NCI-H128 (cell line): ENCODE measurements around the gene SGSH.
"Not testable (repeated sequence)": the region's sequence is repeated elsewhere in the genome, so short reads cannot be mapped to it uniquely, and the experiment has no call there.

Source experiments
- DNase-seq: peaks from one replicate; lab custom pipeline; 2025; ENCODE audit not compliant: unreplicated experiment; lab: John Stamatoyannopoulos, UW

SGSH gene

DNA sequence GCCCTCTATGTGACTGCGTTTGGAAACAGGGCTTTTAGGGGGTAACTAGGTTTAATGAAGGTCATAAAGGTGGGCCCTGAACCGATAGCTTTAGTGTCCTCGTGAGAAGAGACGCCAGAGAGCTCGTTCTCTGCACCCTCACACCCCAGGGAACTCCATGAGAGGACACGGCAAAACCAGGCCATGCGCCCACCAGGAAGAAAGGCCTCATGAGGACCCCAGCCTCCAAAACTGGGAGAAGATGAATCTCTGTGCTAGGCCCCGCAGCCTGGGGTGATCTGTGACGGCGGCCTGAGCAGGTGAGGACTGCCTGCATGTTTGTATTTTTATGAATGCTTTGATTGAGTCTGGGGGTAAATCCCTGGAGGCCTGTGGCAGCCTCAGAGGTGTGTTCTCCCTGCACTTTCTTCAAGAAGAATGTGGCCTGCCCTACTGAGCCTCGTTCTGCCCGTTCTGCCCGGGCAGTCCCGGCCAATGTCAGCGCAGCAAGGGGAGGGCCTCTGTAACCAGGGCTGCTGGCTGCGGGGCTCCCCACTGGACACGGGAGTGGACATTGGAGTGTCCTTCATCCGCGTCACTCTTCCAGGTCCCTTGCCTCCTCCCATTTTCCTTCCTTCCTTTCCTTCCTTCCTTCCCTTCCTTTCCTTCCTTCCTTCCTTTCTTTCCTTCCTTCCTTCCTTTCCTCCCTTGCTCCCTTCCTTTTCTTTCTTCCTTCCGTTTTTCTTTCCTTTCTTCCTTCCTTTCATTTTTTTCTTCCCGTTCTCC is 33.7 kb upstream of the SGSH start:
- no peak for DNase-seq

GRCh38 chr17:80252871-80253270 is 32.7 kb upstream of the SGSH start:
- DNase-seq = peak; percentile 19

DNA sequence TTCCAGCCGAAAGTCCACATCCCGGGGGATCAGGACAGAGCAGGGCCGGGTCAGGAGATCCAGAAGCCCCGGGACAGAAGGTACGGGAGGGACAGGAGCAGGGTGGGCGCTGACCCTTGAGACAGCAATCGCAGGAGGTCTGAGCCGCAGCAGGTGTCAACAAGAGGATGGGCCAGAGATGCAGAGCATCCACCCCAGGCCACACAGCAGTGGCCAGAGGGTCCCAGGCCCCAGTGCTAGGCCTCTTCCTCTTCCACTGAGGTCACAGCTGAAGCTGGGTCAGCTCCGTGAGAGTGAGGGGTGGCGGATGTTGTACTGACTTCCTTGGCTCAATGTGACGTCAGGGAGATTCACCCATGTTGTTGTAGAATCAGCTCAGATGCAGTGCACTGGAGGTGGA is 31.8 kb upstream of the SGSH start:
- DNase-seq = no peak

- DNase-seq = no peak
These were observed 29.0 kb upstream of the SGSH start for GRCh38 chr17:80248894-80249710.

DNA sequence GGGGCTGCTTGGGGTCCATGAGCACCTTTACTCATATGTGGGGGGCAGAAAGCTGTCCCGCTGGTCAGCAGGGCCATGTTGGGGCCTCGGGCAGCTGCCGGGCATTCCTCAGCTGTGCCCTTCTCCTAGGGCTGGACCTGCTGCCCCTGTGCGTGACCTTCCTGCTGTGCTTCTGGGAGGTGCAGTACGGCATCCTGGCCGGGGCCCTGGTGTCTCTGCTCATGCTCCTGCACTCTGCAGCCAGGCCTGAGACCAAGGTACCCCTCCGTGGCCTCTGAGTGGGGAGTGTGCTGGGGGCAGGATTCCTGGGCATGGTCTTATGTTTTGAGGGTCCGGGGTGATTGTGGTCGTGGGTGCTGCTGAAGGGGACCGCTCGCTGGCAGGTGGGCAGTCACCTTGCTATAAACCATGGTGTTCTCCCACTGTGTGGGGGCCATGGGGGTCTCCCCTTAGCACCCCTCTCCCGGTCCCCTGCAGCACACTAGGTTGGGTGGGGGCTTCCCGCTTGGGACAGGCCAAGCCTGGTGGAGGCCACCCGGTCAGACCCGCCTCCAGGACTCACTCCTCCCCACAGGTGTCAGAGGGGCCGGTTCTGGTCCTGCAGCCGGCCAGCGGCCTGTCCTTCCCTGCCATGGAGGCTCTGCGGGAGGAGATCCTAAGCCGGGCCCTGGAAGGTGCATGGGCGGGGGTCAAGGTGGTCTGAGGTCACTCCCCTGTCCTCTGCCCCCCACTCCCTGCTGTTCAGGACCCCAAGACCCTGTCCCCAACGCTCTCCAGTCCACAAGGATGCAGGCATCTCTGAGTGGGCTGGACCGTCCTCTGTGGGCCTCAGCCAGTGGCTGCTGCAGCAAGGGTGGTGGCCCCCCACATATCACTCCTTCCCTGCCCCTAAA is 28.1 kb upstream of the SGSH start:
- DNase-seq = no peak

- DNase-seq = no peak
These were observed 27.4 kb upstream of the SGSH start for GRCh38 chr17:80247561-80247960.

- no peak for DNase-seq
These were observed 26.6 kb upstream of the SGSH start for GRCh38 chr17:80246726-80247125.

DNA sequence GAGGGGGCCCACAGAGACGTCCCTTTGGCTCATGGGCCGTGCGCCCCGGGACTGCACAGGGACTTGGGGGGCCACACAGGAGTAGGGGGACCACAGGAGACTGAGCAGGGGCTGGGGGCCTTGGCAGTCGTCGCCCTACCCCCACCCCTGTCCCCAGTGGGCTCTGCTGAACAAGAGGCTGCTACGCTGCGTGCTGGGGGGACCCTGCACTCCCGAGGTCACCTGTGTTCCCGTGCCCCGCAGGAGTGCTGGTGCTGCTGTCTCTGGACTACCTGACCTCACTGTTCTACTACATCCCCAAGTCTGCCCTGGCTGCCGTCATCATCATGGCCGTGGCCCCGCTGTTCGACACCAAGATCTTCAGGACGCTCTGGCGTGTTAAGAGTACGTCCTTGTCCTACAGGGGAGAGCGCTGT is 26.1 kb upstream of the SGSH start:
- DNase-seq = no peak

DNA sequence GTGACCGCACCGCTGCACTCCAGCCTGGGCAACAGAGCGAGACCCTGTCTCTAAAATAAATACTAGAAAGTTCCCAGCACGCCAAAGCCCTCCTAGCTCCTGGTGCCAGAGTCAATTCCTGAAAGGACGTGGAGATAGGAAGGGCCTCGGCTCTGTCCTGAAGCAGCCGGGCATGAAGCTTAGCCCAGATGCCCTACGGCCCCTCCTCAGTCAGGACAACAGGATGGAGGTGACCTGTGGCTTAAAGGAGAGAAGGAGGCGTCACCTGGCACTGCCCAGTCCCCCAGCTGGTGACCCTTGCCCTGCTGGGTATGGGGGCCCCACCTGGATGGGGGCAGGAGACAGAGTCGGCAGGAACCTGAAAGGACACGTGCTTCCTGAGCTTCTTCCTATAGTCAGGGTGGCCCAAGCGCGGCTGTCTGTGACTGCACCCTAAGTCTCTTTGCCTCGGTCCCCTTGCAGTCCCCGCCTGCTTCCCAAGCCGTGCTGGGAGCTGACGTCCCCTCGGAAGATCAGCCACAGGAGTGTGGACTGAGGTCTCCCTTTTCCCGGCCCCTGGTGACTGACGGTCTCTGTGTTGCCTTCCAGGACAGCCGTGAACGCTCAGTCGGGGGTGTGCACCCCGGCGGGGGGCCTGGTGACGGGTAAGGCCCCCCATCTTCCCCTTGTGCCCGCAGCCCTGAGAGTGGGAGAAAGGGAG is 25.6 kb upstream of the SGSH start:
- no peak for DNase-seq

- DNase-seq = no peak
These were observed 24.9 kb upstream of the SGSH start for GRCh38 chr17:80244871-80245509.

- DNase-seq = not testable (repeated sequence)
These were observed 24.3 kb upstream of the SGSH start for GRCh38 chr17:80244448-80244847.

GRCh38 chr17:80243526-80244433 is 23.6 kb upstream of the SGSH start:
- no peak for DNase-seq

GRCh38 chr17:80242505-80242904 is 22.4 kb upstream of the SGSH start:
- DNase-seq = no peak

- no peak for DNase-seq
These were observed 17.3 kb upstream of the SGSH start for GRCh38 chr17:80237386-80237785.

GRCh38 chr17:80236911-80237310 is 16.8 kb upstream of the SGSH start:
- no peak for DNase-seq

GRCh38 chr17:80233202-80233601 is 13.1 kb upstream of the SGSH start:
- no peak for DNase-seq

DNA sequence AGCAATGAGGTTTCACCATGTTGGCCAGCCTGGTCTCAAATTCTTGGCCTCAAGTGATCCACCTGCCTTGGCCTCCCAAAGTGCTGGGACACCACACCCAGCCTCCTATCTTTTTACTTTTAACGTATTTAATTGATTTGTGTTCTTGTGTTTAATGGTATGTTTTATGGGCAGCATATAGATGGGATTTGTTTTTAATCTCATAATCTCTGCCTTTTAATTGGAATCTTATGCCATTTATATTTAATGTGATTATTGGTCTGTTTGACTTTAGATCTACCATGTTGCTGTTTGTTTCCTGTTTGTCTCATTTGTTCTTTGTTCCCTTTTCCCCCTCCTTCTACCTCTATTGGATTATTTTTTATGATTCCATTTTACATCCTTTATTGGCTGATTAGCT is 12.3 kb upstream of the SGSH start:
- no peak for DNase-seq

DNA sequence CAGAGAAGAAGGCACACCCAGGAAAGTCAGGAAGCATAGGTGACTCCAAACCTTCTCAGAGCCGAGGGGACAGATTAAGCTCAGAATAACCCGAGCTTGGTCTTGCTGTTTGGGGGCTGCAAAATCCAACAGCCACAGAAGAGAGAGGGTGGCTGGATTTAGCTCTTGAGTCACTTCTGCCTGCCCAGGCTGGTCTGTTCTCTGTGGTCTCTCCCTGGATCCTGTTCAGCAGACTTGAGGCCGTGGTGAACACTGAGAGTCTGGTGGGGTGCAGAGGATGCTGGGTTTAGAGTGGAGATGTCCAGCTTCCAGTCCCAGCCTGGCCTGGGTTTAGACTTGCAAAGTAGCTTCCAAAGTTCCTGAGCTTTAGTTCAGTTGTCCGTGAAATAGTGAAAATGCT is 8.9 kb upstream of the SGSH start:
- no peak for DNase-seq

- no peak for DNase-seq
These were observed 8.3 kb upstream of the SGSH start for GRCh38 chr17:80228477-80228876.
